Activated naive CD4-positive, alpha-beta T cell (primary cell): ENCODE measurements around the gene TM4SF1.
"Not testable (repeated sequence)": the region's sequence is repeated elsewhere in the genome, so short reads cannot be mapped to it uniquely, and the experiment has no call there.

ENCODE experiments used
- DNase-seq, 4 experiments: peaks; one replicate each; lab custom pipeline; 2025; lab: John Stamatoyannopoulos, UW

The TM4SF1 gene

DNA sequence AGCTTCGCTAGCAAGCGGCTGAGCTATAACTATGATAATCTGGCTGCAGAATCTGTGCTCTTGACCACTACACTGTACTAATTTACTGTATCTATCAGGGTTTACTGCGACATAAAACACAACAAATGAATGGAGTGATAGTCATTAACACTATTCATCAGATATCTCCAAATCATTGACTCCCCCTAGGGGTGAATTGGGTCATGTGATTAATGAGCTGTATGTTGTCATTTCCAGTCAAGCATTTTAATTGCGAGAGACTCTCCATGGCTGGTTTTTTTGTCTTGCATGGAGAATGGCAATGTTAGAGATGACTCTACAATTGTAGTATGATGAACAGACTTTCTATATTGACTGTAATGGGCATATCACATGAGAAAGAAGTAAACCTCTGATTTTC, 33.5 kb downstream of the TM4SF1 start:
- DNase-seq, result no peak

- DNase-seq, result no peak
Observed at GRCh38 chr3:149342413-149343380, 34.8 kb downstream of the TM4SF1 start.

- no peak for DNase-seq
Observed at GRCh38 chr3:149340310-149340933, 37.0 kb downstream of the TM4SF1 start.

DNA sequence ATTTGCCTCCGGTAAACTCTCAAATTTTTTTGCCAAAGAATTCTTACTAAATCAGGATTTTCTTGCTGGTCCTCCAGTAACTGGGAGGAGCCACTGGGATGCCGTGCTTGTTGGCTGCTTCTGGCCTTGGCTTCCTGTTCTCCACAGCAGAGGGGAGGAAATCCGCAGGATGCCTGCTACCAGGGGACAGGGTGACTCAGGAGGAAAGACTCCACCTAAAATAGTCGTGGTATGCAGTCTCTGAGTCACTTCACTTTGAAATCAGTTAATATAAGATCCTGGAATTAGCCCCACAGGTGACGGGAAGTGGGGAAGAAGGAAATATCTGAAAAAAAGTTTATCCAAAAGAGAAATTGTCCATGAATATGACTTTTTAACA, 37.5 kb downstream of the TM4SF1 start:
- no peak for DNase-seq

GRCh38 chr3:149337486-149337885, 40.0 kb downstream of the TM4SF1 start:
- not testable (repeated sequence) for DNase-seq

GRCh38 chr3:149336925-149337324, 40.5 kb downstream of the TM4SF1 start:
- DNase-seq, result no peak

DNA sequence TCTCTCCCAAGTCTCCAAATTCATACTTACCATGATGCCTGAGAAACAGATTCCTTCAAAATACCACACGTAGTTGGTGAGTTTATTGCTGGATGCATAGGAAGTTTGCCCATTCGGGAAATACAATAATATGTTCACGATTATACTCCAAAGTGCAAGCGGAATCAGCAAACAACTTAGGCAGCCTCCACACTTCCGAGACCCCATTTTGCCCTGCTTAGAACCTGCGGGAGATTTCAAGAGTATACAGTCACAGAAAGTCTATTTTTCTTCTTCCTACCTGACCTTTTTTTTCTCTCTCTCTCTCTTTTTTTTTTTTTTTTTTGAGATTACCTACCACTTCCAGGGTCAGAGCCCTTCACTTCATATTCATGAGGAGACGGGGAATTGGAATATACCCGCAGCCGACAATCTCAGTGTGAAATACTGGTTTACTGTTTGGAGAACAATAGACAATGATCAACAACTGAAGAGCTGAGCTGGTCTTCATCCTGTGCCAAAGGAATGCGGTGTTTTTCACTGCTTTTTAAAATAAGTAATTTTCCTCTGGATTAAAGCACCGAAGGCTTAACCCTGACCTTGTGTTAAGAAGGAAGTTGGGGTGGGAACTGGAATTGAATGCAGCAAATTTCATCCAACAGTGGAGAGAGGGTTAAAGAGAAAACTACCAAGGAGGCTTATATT, 44.1 kb downstream of the TM4SF1 start, which contains the start of gene TM4SF18:
TSS of gene TM4SF18 (minus strand) at position 461 of the 684 bp plus-strand sequence. CDS start at position 207, 254 bp downstream.
- DNase-seq, result no peak

DNA sequence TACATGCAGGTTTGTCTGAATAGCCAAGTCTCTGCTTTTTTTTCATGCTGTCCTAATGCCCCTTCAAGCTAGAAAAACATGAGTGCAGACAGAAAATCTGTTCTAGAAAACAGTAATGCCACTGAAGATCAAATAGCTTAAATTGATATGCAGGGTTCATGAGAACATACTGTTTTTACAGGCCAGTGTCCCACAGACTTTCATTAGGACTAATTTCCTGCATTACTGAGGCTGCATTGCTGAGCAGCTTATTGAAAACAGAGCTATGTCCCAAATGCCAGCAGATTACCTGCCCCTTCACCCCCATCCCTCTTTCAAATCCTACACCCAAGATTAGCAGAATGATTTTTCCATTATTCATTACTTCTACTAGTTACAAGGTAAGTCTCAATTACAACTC, 44.7 kb downstream of the TM4SF1 start:
- no peak for DNase-seq

DNA sequence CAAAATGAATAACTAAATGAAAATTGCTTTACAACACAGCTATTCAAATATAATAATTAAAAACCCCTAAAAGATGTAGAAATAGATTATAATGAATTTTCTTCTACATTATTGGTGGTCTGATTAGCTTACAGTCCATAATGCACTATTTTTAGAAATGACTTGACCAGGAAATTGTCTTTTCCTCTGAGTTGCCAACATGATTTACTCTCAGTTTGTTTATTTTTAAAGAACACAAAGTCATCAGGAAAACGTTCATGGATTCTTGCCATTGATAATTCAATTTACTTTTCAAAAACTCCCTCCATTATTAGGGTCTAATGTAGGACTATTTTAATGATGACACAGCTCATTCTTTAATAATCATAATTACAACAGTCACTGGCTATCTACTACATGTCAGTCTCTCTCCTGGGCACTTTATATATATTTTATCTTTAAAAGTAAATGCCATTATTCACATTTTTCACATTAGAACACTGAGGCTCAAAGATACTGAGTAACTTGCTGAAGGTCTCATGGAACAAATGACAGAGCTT, 45.2 kb downstream of the TM4SF1 start:
- DNase-seq, result no peak

DNA sequence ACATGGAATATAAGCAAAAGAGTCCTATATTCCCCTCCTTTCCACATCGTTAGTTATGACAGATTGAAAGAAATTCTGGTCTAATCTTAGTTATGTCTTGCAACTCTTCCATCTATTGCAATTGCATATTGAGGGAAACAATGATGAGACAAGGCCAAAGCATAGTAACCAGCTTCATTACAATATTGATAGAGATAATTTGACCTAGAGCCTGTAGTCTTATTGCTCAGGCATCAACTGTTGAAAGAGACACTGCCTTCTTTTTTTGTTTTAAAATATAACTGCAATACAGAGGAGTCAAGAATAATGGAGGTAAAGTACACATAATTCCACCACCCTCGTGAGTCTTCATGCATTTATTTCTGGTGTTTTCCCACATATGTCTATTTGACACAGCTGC, 46.1 kb downstream of the TM4SF1 start:
- no peak for DNase-seq

- no peak for DNase-seq
Observed at GRCh38 chr3:149330609-149331331, 46.7 kb downstream of the TM4SF1 start.

DNA sequence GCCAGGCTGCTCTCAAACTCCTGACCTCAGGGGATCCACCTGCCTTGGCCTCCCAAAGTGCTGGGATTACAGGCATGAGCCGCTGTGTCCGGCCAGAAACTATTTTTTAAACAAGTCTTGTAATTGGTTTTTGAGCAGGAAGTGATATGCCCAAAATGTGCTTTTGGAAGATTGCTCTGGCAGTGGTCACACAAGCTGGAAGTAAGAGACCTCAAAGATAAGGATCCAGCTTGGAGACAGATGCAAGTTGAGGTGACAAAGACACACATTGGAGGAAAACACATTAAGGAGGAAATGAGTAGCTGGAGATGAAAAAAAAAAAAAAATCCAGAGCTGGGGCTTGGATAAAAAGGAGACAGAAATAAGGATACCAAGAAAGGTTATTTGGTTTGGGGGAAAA, 50.3 kb downstream of the TM4SF1 start:
- no peak for DNase-seq

DNA sequence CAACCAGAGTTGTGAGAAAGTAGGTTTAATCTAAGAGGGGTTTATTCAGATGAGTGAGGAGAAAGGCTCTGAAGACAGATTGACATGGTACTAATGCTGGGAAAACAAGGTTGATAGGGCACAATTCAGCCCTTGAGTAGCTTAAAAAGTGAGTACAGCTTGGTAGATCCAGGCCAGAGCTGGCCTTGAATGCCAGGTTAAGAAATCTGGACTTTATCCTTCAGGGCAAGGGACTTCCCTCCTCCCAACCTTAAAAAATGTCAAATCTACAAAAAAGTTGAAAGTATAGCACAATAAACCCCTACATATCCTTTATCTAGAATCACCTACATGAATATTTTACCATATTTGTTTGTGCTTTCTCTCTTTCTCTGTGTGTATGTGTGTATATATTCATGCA, 51.9 kb downstream of the TM4SF1 start:
- DNase-seq, result no peak

DNA sequence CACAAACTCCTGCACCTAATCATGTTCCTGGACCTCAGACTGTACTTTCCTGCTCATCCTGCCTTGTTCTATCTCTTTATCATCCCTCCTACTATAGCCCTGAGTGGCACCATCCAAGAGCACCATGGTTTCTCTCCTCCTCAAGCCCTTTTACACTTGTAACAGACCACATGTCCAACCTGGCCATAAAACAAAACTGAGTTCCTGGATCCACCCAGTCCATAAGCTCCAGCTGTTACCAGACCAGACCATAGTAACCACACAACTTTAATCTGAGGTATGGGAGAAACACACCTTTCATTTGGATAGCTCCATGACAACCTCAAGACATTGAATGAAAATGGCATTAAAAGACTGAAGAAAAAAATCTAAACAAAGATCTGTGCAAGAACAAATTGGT, 53.1 kb downstream of the TM4SF1 start:
- DNase-seq, result no peak

GRCh38 chr3:149321640-149322039, 55.8 kb downstream of the TM4SF1 start:
- DNase-seq, result no peak

- no peak for DNase-seq
Observed at GRCh38 chr3:149321136-149321535, 56.3 kb downstream of the TM4SF1 start.

DNA sequence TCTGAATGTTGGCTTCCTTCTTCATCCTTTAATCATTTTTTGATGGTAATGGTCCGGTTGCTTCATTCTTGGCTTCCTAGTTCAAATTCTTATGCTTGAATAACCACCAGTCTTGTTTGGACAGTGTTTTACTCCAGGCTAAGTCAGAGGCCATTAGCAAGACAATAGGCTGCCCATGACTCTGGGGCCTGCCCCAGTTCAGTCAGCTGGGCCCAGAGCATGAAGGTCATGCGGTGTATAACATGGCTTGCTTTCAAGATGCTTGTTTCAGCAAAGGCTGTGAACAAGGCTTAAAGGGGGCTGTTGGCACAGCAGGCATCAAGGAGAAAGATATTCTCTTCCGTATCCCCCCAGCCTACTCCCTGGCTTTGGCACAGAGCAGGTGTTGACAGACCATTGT, 57.7 kb downstream of the TM4SF1 start:
- DNase-seq, result no peak
